DOHH2 (cell line): ENCODE measurements around the gene DGKA.

ENCODE experiments used
- CTCF ChIP-seq: fragments of 200-600 bp; sonication (generic); IDR thresholded peaks from one replicate; pipeline ENCODE4 v1.5.1; 2014; ENCODE audit warnings: antibody characterized with exemption, mild to moderate bottlenecking, low read depth, low read length; ENCODE audit not compliant: poor library complexity, severe bottlenecking
- EZH2phosphoT487 ChIP-seq: fragments of 200-600 bp; sonication (generic); IDR thresholded peaks from 2 replicates; pipeline ENCODE4 v1.6.1; 2017; ENCODE audit warnings: borderline replicate concordance, mild to moderate bottlenecking, antibody characterized with exemption, low read length, moderate library complexity, mixed read lengths

DNA sequence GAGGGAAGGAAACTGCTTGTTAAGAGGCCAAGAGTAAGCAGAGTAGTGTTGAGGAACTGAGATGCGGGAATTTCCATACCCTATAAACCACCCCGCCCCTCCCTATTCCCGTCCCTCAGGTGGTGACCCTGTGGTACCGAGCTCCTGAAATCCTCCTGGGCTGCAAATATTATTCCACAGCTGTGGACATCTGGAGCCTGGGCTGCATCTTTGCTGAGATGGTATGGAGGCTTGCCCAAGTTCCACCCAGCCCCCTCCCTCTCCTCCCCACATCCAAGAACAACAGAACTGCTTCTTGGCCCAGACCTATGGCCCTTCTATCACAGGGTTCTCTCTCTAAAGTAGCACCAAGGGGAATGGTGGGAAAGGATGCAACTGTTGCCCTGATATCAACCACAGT, 38.4 kb downstream of the DGKA start:
- TF ChIP-seq CTCF (no peak), EZH2phosphoT487 (no peak)
